Transverse colon (tissue), 4 donors: Measurements from ENCODE around the gene RAPGEF1. TPM values are rescaled to one million over a fixed set of nuclear protein-coding genes. Genes with fewer than 3 reads are reported as not detected.

ENCODE experiments used
- DNase-seq: peaks from one replicate; pipeline ENCODE4 v3.0.0-alpha.2; 2019
- H3K27ac ChIP-seq, 4 donors: fragments of 200-600 bp; sonication (generic); 2 replicates each; pipeline ENCODE4 v1.5.1; 2016 to 2018; ENCODE audit warnings: inconsistent platforms in 4 of 4
- H3K27me3 ChIP-seq: fragments of 200-600 bp; sonication (generic); 2 replicates; pipeline ENCODE4 v1.5.1; 2017; ENCODE audit warnings: inconsistent platforms
- H3K36me3 ChIP-seq, 4 donors: fragments of 200-600 bp; sonication (generic); 2 replicates each; pipeline ENCODE4 v1.5.1; 2017 to 2019; ENCODE audit warnings: inconsistent platforms in 4 of 4
- H3K4me1 ChIP-seq, 4 donors: fragments of 200-600 bp; sonication (generic); 2 replicates each; pipeline ENCODE4 v1.5.1; 2017 to 2020; ENCODE audit warnings: inconsistent platforms in 4 of 4
- H3K4me3 ChIP-seq, 4 donors: fragments of 200-600 bp; sonication (generic); 1 replicate in 1 of 4; 2 replicates in 3 of 4; pipeline versions ENCODE4 v1.5.1 to v1.6.1; 2017 to 2019; ENCODE audit warnings: inconsistent platforms in 4 of 4
- H3K9me3 ChIP-seq, 2 donors: fragments of 200-600 bp; sonication (generic); 2 replicates each; pipeline ENCODE4 v1.5.1; 2017 to 2019; ENCODE audit warnings: inconsistent platforms in 2 of 2
- EP300 ChIP-seq: sonication (generic); formaldehyde crosslinking; IDR thresholded peaks from one replicate; pipeline ENCODE4 v1.6.1; 2017; ENCODE audit warnings: antibody characterized with exemption, low read depth
- POLR2A ChIP-seq: fragments of 450-650 bp; IDR thresholded peaks from one replicate; pipeline ENCODE4 v1.6.1; 2016; ENCODE audit warnings: antibody characterized with exemption, mild to moderate bottlenecking, moderate library complexity
- POLR2AphosphoS5 ChIP-seq, 3 donors: sonication (generic); formaldehyde crosslinking; IDR thresholded peaks; one replicate each; pipeline ENCODE4 v1.6.1; 2016; ENCODE audit warnings: antibody characterized with exemption in 3 of 3
- WGBS, 2 donors: methylation state at CpG; one replicate each; pipeline ENCODE4 v1.1.5; 2018; ENCODE audit warnings: low coverage in 1 of 2; 5-methylcytosine and 5-hydroxymethylcytosine counted together
- in situ Hi-C, 4 donors: fragments of 200-750 bp; cut with MboI; loops; one replicate each; pipeline versions ENCODE4 v1.15.0 to v1.15.1; 2017; ENCODE audit warnings: low sequenced_read_pairs in 3 of 4, low pct_ligation_motif_present in 1 of 4, low pct_unique_long_range_greater_than_20kb in 1 of 4
- intact Hi-C: fragments of 100-400 bp; cut with DNase I; formaldehyde crosslinking; loops from one replicate; pipeline ENCODE4 v1.15.1; 2023; ENCODE audit warnings: low total_unique reads
- total RNA-seq, 4 donors: library from RNA; depleted of rRNA; stranded (reverse); fragments of >200 nt; gene quantifications; one replicate each; pipeline ENCODE4 v1.1.0, GENCODE V29; 2016
- TF ChIP-seq, protein P1 (sequence below), 5 experiments: fragments of 200-600 bp in 3 of 5; fragments of 450-650 bp in 2 of 5; sonication (generic) in 3 of 5; IDR thresholded peaks; 1 replicate in 2 of 5; 2 replicates in 3 of 5; pipeline ENCODE4 v1.5.1; 2016 to 2017; ENCODE audit warnings: antibody characterized with exemption in 5 of 5, inconsistent platforms in 3 of 5, mild to moderate bottlenecking in 2 of 5, moderate library complexity in 1 of 5

RAPGEF1 gene
- total RNA-seq, 4 donors from 2014 or later, result 49.8 to 86.0 (median 55.1) TPM

DNA sequence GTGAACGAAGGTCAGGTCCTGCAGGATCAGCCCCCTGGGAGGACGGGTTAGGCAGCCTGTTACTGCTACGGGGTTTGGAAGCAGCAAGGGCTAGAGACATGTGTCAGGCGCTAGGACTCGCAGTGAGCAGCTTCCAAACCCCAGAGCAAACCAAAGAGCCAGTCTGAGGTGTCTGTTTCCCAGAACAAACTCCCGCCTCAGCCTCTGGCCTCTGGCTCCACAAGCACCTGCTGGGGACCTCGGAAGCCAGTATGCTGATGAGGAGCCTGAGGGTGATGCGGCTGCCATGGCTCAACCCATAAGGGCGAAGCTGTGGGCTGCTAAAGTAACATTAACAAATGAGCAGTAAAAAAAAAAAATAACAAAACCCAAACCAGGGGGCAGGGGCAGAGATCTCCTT is 159.5 kb downstream of the RAPGEF1 start:
- TF ChIP-seq EP300 (no peak), POLR2A (no peak), POLR2AphosphoS5 (IDR thresholded peaks at IDR 0.05) (no peak)
- TF ChIP-seq, protein P1, sequence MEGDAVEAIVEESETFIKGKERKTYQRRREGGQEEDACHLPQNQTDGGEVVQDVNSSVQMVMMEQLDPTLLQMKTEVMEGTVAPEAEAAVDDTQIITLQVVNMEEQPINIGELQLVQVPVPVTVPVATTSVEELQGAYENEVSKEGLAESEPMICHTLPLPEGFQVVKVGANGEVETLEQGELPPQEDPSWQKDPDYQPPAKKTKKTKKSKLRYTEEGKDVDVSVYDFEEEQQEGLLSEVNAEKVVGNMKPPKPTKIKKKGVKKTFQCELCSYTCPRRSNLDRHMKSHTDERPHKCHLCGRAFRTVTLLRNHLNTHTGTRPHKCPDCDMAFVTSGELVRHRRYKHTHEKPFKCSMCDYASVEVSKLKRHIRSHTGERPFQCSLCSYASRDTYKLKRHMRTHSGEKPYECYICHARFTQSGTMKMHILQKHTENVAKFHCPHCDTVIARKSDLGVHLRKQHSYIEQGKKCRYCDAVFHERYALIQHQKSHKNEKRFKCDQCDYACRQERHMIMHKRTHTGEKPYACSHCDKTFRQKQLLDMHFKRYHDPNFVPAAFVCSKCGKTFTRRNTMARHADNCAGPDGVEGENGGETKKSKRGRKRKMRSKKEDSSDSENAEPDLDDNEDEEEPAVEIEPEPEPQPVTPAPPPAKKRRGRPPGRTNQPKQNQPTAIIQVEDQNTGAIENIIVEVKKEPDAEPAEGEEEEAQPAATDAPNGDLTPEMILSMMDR (IDR thresholded peaks at IDR 0.05), result no peak
- peaks cover 0 to 57% (median 18%) of the 10 kb centered on the region in 4 donors for H3K36me3 ChIP-seq
- WGBS, 2 donors, result 98 to 100% methylated on average over 3 to 9 of the region's 9 CpGs
- in situ Hi-C loops, result no loop called here
- H3K27me3 ChIP-seq, result no peaks in the 10 kb centered on the region
- intact Hi-C loops, result no loop called here
- no peak overlapping the region for H3K4me3 ChIP-seq
- DNase-seq, result no peak
- H3K9me3 ChIP-seq, result no peaks in the 10 kb centered on the region
- no peak overlapping the region for H3K27ac ChIP-seq
- H3K4me1 ChIP-seq, result peaks cover 0 to 9% (median 0%) of the 10 kb centered on the region in 4 donors

DNA sequence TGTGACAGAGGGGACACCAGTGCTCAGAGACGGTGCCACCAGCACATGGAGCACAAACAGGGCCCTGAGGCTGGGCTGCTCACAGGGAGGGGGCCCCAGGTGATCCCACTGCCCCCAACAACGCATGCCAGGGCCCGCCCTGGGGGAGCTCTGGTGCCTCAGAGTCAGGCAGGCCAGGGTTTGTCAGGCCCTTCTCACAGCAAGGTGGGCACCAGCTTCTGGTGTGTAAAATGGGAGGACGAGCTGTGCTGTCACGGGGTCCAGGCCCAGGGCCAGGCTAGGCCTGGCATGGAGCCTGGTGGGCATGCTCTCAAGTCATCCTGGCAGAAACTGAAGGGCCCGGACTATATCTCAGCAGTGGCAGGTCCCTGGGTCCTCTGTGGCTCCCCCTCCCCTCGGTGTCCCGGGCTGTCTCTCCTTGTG is 160.1 kb downstream of the RAPGEF1 start:
- intact Hi-C loops (no loop called here), in situ Hi-C loops (no loop called here)
- peaks cover 0 to 4% (median 0%) of the 10 kb centered on the region in 4 donors for H3K4me1 ChIP-seq
- no peaks in the 10 kb centered on the region for H3K27me3 ChIP-seq
- H3K9me3 ChIP-seq, result no peaks in the 10 kb centered on the region
- WGBS, 2 donors, result 82% methylated on average over 6 of the region's 8 CpGs; no CpG with 5 or more reads in 1 of the 2 donors
- no peak overlapping the region for H3K4me3 ChIP-seq
- DNase-seq, result no peak
- no peak overlapping the region for H3K27ac ChIP-seq
- TF ChIP-seq EP300, result no peak
- TF ChIP-seq, protein P1 (IDR thresholded peaks at IDR 0.05), result no peak
- TF ChIP-seq POLR2A, result no peak
- TF ChIP-seq POLR2AphosphoS5 (IDR thresholded peaks at IDR 0.05), result no peak
- H3K36me3 ChIP-seq, result peaks cover 0 to 54% (median 18%) of the 10 kb centered on the region in 4 donors

DNA sequence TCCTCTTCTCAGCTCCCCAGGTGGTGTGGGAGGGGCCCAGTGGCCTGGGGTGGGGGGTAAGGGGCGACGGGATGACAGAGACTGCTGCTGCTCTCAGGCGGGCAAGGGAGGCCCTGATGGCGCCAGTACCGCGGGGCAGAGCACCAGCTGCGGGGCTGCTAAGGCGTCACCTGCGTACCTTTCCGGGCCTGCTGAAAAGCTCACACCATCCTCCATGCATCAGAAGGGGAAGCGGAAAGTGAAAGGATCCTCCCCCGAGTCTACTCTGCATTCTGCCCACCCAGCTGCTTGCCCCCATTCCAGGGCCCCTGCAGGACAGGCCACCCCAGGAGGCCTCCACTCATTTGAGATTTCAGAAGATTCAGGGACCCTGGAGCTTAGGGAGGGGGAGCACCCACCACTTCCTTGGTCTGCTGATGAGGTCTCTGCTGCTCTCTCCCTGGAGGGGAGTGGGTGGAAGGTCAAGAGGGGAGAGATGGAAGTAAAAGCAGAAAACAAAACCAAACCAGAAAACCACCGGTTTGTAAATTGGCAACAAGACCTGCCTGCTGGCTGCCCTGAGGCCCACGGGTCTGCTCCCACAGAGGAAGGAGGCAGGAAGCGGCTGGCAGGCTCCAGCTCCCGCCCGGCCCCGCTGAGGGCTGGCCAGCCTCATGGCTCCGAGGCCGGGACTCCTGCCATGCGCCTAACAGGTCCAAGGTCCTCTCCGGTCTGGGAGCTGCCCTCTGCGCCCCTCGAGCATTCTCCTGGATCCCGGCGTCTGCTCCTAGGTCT is 161.0 kb downstream of the RAPGEF1 start:
- peak overlapping the region in 1 of 4 donors; percentile 8 for H3K27ac ChIP-seq
- WGBS, 2 donors, result 77 to 81% methylated on average over 9 to 24 of the region's 26 CpGs
- intact Hi-C loops, result no loop called here

DNA sequence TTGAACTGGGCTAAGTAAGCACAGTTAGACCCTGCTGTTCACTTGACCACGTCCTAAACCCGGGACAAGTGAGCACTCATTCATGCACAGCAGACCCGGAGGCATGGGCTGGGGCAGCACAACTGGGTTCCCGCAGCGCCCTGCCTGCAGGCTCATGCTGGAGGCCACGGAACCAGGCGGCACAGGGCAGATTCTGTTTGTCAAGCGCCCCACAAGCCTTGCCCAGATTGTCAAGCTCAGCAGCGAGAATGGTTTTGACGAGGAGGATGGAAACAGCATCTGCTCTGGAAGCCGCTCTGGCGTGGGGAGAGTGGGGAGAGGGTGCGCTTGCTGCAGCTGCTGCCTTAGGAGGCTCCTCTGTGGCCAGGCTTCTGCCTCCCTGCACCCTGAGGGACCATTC is 161.9 kb downstream of the RAPGEF1 start:
- intact Hi-C loops, result no loop called here
- in situ Hi-C loops, result no loop called here
- DNase-seq, result no peak
- Histone ChIP-seq H3K36me3 (peaks cover 0 to 38% (median 12%) of the 10 kb centered on the region in 4 donors), H3K9me3 (no peaks in the 10 kb centered on the region), H3K27ac (no peak overlapping the region), H3K4me3 (no peak overlapping the region), H3K27me3 (no peaks in the 10 kb centered on the region), H3K4me1 (no peaks in the 10 kb centered on the region)
- 40 to 91% methylated on average over 1 to 13 of the region's 13 CpGs for WGBS, 2 donors
- TF ChIP-seq POLR2A (no peak), POLR2AphosphoS5 (IDR thresholded peaks at IDR 0.05) (no peak), EP300 (no peak)
- TF ChIP-seq, protein P1 (IDR thresholded peaks at IDR 0.05), result no peak

More for the DNA sequence above, 161.0 kb downstream of the RAPGEF1 start:
- peak; percentile 35 for DNase-seq
- no peak overlapping the region for H3K4me3 ChIP-seq
- H3K36me3 ChIP-seq, result peaks cover 0 to 45% (median 15%) of the 10 kb centered on the region in 4 donors
- no peaks in the 10 kb centered on the region for H3K4me1 ChIP-seq
- H3K27me3 ChIP-seq, result no peaks in the 10 kb centered on the region
- TF ChIP-seq EP300 (no peak), POLR2AphosphoS5 (IDR thresholded peaks at IDR 0.05) (no peak), POLR2A (no peak)
- in situ Hi-C loops, result no loop called here
- no peaks in the 10 kb centered on the region for H3K9me3 ChIP-seq
